Esophagus muscularis mucosa (tissue), 3 donors: ENCODE results near the gene SHISAL2A.

ENCODE experiments used
- EP300 ChIP-seq: sonication (generic); formaldehyde crosslinking; IDR thresholded peaks from one replicate; pipeline ENCODE4 v1.6.1; 2017; ENCODE audit warnings: antibody characterized with exemption
- POLR2A ChIP-seq: fragments of 450-650 bp; IDR thresholded peaks from one replicate; pipeline ENCODE4 v1.6.1; 2017; ENCODE audit warnings: antibody characterized with exemption, moderate library complexity, mild to moderate bottlenecking, low read depth
- POLR2AphosphoS5 ChIP-seq, 2 donors: sonication (generic); formaldehyde crosslinking; IDR thresholded peaks; one replicate each; pipeline ENCODE4 v1.6.1; 2017; ENCODE audit warnings: antibody characterized with exemption in 2 of 2

- TF ChIP-seq POLR2A, result no peak
- no peak for TF ChIP-seq EP300
- no peak for TF ChIP-seq POLR2AphosphoS5 (IDR thresholded peaks at IDR 0.05)
Observed at GRCh38 chr1:52679498-52679897, 46.5 kb downstream of the SHISAL2A start.
